K562 (cell line): ENCODE results near the gene ZFP36. TPM values are rescaled to one million over a fixed set of nuclear protein-coding genes. Genes with fewer than 3 reads are reported as not detected.

Experiments
- ATAC-seq: fragments of 200-7000 bp; cut with Tn5 transposase; 3 replicates; pipeline ENCODE4 v1.9.1; 2020; ENCODE audit warnings: moderate library complexity
- BruUV-seq: library from RNA; stranded (reverse); fragments of 400-500 nt; replicated peaks from 2 replicates; lab custom pipeline; 2021; lab: Mats Ljungman, UMichigan
- CTCF ChIA-PET: fragments of 300-600 bp; formaldehyde crosslinking; extraction: SDS; loops from one replicate; lab custom pipeline; 2021; ENCODE audit warnings: low intra/inter-chr PET ratio; lab: Yijun Ruan, JAX
- POLR2A ChIA-PET: fragments of 300-600, 350-650 bp; sonication (Branson Sonifier 250); formaldehyde crosslinking; extraction: SDS; loops from one replicate; lab custom pipeline; 2021; ENCODE audit warnings: antibody characterized with exemption, inconsistent platforms; lab: Yijun Ruan, JAX
- DNase-seq, 4 experiments: peaks; one replicate each; pipeline versions ENCODE4 v3.0.0 to v3.0.0-alpha.2; 2011 to 2018; ENCODE audit warnings: low spot score in 3 of 4, mixed read lengths in 3 of 4; ENCODE audit errors: extremely low read depth in 1 of 4
- FAIRE-seq: peaks from 2 replicates; lab custom pipeline; 2011; peaks lifted over from hg19 to GRCh38; lab: Jason Lieb, UNC
- H2AFZ ChIP-seq: 2 replicates; pipeline ENCODE4 v1.6.0; 2011; ENCODE audit warnings: low read depth, low read length, control low read depth, inconsistent platforms
- H3K27ac ChIP-seq: fragments of 200-600 bp; 3 replicates; pipeline ENCODE4 v1.8.0; 2011; ENCODE audit warnings: low read depth, mild to moderate bottlenecking, control low read depth, inconsistent platforms, low read length, moderate library complexity, mixed read lengths; ENCODE audit errors: extremely low read depth
- H3K27me3 ChIP-seq, 2 experiments: fragments of 300-600 bp in 1 of 2; 2 replicates in 1 of 2; 3 replicates in 1 of 2; pipeline versions ENCODE4 v1.6.0 to v1.8.0; 2011; ENCODE audit warnings: inconsistent platforms in 2 of 2, low read length in 2 of 2, mild to moderate bottlenecking in 1 of 2, mixed read lengths in 1 of 2, moderate library complexity in 1 of 2; ENCODE audit not compliant: control insufficient read depth in 2 of 2, insufficient read depth in 2 of 2
- H3K36me3 ChIP-seq: fragments of 300-600 bp; 3 replicates; pipeline ENCODE4 v1.8.0; 2011; ENCODE audit warnings: mild to moderate bottlenecking, low read length, inconsistent platforms; ENCODE audit not compliant: control insufficient read depth, insufficient read depth
- H3K4me1 ChIP-seq, 2 experiments: fragments of 200-600 bp in 1 of 2; replicated peaks in 1 of 2; 2 replicates in 1 of 2; 3 replicates in 1 of 2; pipeline versions ENCODE4 v1.5.1 to v1.8.0; 2011; ENCODE audit warnings: inconsistent platforms in 2 of 2, low read length in 2 of 2, mild to moderate bottlenecking in 1 of 2, mixed read lengths in 1 of 2, moderate library complexity in 1 of 2; ENCODE audit not compliant: control insufficient read depth in 2 of 2, insufficient read depth in 2 of 2
- H3K4me2 ChIP-seq: 2 replicates; pipeline ENCODE4 v1.6.1; 2011; ENCODE audit warnings: low read length, control low read depth, inconsistent platforms, mixed read lengths; ENCODE audit not compliant: insufficient read depth
- H3K4me3 ChIP-seq: fragments of 200-600 bp; sonication (generic), shearing (Covaris generic); 2 replicates; pipeline ENCODE4 v1.5.1; 2016; ENCODE audit warnings: control low read depth, inconsistent platforms
- H3K79me2 ChIP-seq: fragments of 200-600 bp; 3 replicates; pipeline ENCODE4 v1.8.0; 2011; ENCODE audit warnings: low read length, inconsistent platforms; ENCODE audit not compliant: control insufficient read depth, insufficient read depth
- H3K9ac ChIP-seq, 2 experiments: 2 replicates each; pipeline versions ENCODE4 v1.6.0 to v1.6.1; 2011; ENCODE audit warnings: low read depth in 2 of 2, low read length in 2 of 2, control low read depth in 1 of 2, inconsistent platforms in 1 of 2, mild to moderate bottlenecking in 1 of 2, mixed read lengths in 1 of 2; ENCODE audit not compliant: insufficient read depth in 1 of 2
- H3K9me1 ChIP-seq: one replicate; pipeline ENCODE4 v1.6.0; 2011; ENCODE audit warnings: inconsistent platforms, mild to moderate bottlenecking, low read length, moderate library complexity; ENCODE audit not compliant: control insufficient read depth, insufficient read depth
- H3K9me3 ChIP-seq: replicated peaks from 2 replicates; pipeline ENCODE4 v1.5.1; 2011; ENCODE audit warnings: low read depth, low read length, inconsistent platforms; ENCODE audit not compliant: control insufficient read depth, insufficient read depth
- H4K20me1 ChIP-seq: replicated peaks from 2 replicates; pipeline ENCODE4 v1.6.1; 2011; ENCODE audit warnings: low read length, inconsistent platforms, mixed read lengths; ENCODE audit not compliant: control insufficient read depth, insufficient read depth
- BCOR ChIP-seq: fragments of 450-650 bp; IDR thresholded peaks from 2 replicates; pipeline ENCODE4 v1.6.1; 2016
- PTBP1 ChIP-seq: fragments of 200-400 bp; formaldehyde crosslinking; IDR thresholded peaks from 2 replicates; pipeline ENCODE4 v1.6.1; 2017; ENCODE audit warnings: low read depth, low read length
- WGBS: fragments of 100-300 bp; shearing (Covaris generic); methylation state at CpG from one replicate; pipeline ENCODE4 v1.1.6; 2016; ENCODE audit warnings: low coverage, mixed read lengths; ENCODE audit not compliant: insufficient coverage; ENCODE audit errors: missing lambda C conversion rate; 5-methylcytosine and 5-hydroxymethylcytosine counted together
- in situ Hi-C: fragments of 300-500 bp; cut with MboI; formaldehyde crosslinking; loops from 4 replicates; pipeline ENCODE4 v1.15.0; 2018; ENCODE audit warnings: inconsistent platforms, mixed read lengths
- intact Hi-C: fragments of 100-400 bp; cut with micrococcal nuclease; formaldehyde crosslinking; loops from 2 replicates; pipeline ENCODE4 v1.14.2; 2022
- polyA plus RNA-seq, 8 experiments: library from polyadenylated mRNA; depleted of rRNA in 4 of 8; stranded (reverse) in 5 of 8; unstranded in 3 of 8; fragments of >200 nt; fragmentation: Nextera tagmentation in 2 of 8; fragmentation: Illumina TruSeq in 1 of 8; extraction: Ambion mirVana in 2 of 8; extraction: Trizol in 1 of 8; gene quantifications; 2 replicates each; pipeline versions ENCODE4 v1.2.1 to v1.2.3, GENCODE V29; 2011 to 2014; ENCODE audit warnings: inconsistent platforms in 1 of 8, missing spikeins in 1 of 8
- total RNA-seq, 7 experiments: library from RNA; depleted of rRNA in 6 of 7; stranded (reverse); fragments of >200 nt in 6 of 7; fragmentation: Illumina TruSeq in 2 of 7; extraction: Trizol in 2 of 7; gene quantifications; 2 replicates each; pipeline versions ENCODE4 v1.2.1 to v1.2.3, GENCODE V29; 2011 to 2021; ENCODE audit warnings: low replicate concordance in 1 of 7
- TF ChIP-seq, protein P1 (sequence below): fragments of 450-650 bp; IDR thresholded peaks from 2 replicates; pipeline ENCODE4 v1.6.1; 2018; ENCODE audit not compliant: partially characterized antibody

Gene ZFP36
- total and polyA plus RNA-seq, 9 of the 15 experiments (the other 6 are each of a cell fraction or from before 2014, with no cell fraction given): 1.0 to 20.1 (median 3.5) TPM

DNA sequence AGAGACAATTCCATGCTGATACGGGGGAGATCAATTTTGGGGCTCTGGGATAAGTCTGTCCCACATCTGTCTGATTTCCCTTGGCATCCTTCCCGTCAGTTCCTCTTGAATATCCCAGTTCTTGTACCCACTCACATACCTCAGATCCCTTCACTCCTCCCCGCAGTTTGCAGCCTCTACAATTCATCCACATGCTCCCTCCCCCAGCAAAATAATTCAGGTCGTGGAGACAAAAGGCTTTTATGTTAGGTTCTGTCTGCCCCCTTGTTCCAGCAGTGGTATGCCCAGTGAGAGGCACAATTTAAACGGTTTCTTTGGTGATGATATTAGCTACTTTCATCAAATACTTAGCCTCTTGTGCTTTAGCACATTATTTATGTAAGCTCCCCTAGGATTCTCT, 19.5 kb downstream of the ZFP36 start (continued):
- TF ChIP-seq, protein P1, sequence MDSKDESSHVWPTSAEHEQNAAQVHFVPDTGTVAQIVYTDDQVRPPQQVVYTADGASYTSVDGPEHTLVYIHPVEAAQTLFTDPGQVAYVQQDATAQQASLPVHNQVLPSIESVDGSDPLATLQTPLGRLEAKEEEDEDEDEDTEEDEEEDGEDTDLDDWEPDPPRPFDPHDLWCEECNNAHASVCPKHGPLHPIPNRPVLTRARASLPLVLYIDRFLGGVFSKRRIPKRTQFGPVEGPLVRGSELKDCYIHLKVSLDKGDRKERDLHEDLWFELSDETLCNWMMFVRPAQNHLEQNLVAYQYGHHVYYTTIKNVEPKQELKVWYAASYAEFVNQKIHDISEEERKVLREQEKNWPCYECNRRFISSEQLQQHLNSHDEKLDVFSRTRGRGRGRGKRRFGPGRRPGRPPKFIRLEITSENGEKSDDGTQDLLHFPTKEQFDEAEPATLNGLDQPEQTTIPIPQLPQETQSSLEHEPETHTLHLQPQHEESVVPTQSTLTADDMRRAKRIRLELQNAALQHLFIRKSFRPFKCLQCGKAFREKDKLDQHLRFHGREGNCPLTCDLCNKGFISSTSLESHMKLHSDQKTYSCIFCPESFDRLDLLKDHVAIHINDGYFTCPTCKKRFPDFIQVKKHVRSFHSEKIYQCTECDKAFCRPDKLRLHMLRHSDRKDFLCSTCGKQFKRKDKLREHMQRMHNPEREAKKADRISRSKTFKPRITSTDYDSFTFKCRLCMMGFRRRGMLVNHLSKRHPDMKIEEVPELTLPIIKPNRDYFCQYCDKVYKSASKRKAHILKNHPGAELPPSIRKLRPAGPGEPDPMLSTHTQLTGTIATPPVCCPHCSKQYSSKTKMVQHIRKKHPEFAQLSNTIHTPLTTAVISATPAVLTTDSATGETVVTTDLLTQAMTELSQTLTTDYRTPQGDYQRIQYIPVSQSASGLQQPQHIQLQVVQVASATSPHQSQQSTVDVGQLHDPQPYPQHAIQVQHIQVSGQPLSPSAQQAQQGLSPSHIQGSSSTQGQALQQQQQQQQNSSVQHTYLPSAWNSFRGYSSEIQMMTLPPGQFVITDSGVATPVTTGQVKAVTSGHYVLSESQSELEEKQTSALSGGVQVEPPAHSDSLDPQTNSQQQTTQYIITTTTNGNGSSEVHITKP: peak; percentile 83

DNA sequence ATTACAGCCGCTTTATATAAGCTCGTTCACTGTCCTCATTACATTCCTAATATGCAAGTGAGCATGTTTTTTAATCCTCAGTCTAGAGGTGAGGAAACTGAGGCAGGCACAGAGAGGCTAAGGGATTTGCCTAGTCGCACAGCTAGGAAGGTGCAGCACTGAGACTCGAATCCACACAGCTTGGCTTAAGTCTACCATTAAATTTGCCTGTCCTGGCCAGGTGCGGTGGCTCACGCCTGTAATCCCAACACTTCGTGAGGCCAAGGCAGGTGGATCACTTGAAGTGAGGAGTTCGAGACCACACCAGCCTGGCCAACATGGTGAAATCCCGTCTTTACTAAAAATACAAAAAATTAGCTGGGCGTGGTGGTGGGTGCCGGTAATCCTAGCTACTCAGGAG, 21.1 kb downstream of the ZFP36 start:
- no peak overlapping the region for H2AFZ ChIP-seq
- intact Hi-C loops: no loop called here
- CTCF ChIA-PET: no interaction called here
- no peaks in the 10 kb centered on the region for H3K9me3 ChIP-seq
- no peak for FAIRE-seq
- DNase-seq: no peak
- POLR2A ChIA-PET: interaction anchor here (0.6 to 9.1 kb wide), 3 partner anchors 6 to 137 kb away, joined by 3 to 141 read pairs (median 5); partner anchors contain the start of gene RPS16
- peaks cover 21% of the 10 kb centered on the region; the same call in 2 of the 3 replicates for H3K36me3 ChIP-seq
- ATAC-seq: no peak
- H3K9ac ChIP-seq: peak overlapping the region in 1 of 2 experiments; percentile 8; a peak in 1 of 4 replicates
- 0 out of 2 replicates have a peak, but pooled peaks cover under 1% of the 10 kb centered on the region for H4K20me1 ChIP-seq
- peaks cover under 1% of the 10 kb centered on the region; the same call in 2 of the 3 replicates for H3K79me2 ChIP-seq
- H3K4me3 ChIP-seq: no peak overlapping the region
- TF ChIP-seq BCOR (peak; percentile 28; the same call in 1 of the 2 replicates), PTBP1 (no peak)
- TF ChIP-seq, all 486 proteins: peak for 1
- no peaks in the 10 kb centered on the region for H3K27me3 ChIP-seq
- no peak overlapping the region for H3K27ac ChIP-seq
- BruUV-seq: no TSS peak
- H3K9me1 ChIP-seq: no peaks in the 10 kb centered on the region
- in situ Hi-C loops: no loop called here
- 52% methylated on average over 11 of the region's 11 CpGs for WGBS
- peaks cover 11 to 29% of the 10 kb centered on the region in 2 experiments for H3K4me1 ChIP-seq
- no peak overlapping the region for H3K4me2 ChIP-seq
